ENCODE results near the gene GON4L. TPM values are rescaled to one million over a fixed set of nuclear protein-coding genes. Genes with fewer than 3 reads are reported as not detected.
"Not testable (repeated sequence)": the region's sequence is repeated elsewhere in the genome, so short reads cannot be mapped to it uniquely, and the experiment has no call there.

GON4L gene
- total RNA-seq, 1 donor from 2014 or later, result 19.9 TPM

DNA sequence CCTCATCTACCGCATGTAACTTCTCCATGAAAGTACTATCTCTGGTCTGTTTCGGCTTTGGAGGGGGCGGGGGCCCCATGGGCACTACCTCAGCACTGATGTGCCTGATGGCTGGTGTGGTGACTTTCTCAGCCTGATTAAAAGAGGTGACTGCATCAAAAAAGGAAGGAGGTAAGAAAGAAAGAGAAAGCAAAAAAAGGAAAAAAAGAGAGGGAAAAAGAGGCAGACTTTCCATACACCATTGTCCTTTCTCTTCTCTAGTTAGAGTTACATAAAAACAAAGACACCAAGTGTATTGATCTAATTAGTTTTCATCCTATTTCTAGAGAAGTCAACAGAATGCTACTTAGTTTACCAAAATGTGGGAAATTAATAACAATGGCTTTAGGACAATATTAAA lies 43.3 kb downstream of the GON4L start:
- intact Hi-C loops (cut with DNase I), result no loop called here
- Histone ChIP-seq H3K27ac (no peak overlapping the region), H3K4me3 (no peak overlapping the region), H3K27me3 (no peaks in the 10 kb centered on the region), H3K9me3 (no peaks in the 10 kb centered on the region), H3K36me3 (peaks cover 51 to 57% of the 10 kb centered on the region in 2 donors), H3K4me1 (no peaks in the 10 kb centered on the region)
- TF ChIP-seq CTCF (IDR thresholded peaks at IDR 0.05), result no peak
- DNase-seq (ENCODE audit: low spot score in 2 of 2), result no peak

DNA sequence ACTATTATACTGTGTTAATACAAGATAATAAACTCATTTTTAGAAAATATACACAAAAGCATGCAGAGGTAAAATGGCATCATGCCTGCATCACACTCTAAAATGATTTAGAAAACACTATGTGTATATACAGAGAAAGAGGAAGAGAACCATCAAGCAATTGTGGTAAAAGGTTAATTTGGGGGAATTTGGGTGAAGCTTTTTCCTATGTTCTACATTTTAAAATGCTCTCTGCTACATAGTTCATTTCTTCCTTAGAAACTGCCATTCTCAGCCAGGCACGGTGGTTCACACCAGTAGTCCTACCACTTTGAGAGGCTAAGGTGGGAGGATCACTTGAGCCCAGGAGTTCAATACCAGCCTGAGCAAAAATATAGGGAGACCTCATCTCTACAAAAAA lies 44.1 kb downstream of the GON4L start:
- no peaks in the 10 kb centered on the region for H3K9me3 ChIP-seq
- no peak overlapping the region for H3K4me3 ChIP-seq
- H3K4me1 ChIP-seq, result no peaks in the 10 kb centered on the region
- peaks cover 43 to 52% of the 10 kb centered on the region in 2 donors for H3K36me3 ChIP-seq
- TF ChIP-seq CTCF (IDR thresholded peaks at IDR 0.05), result no peak
- no peaks in the 10 kb centered on the region for H3K27me3 ChIP-seq
- DNase-seq (ENCODE audit: low spot score in 2 of 2), result no peak
- H3K27ac ChIP-seq, result no peak overlapping the region
- intact Hi-C loops (cut with DNase I), result no loop called here

- Histone ChIP-seq H3K27ac (no peak overlapping the region), H3K9me3 (no peaks in the 10 kb centered on the region), H3K27me3 (no peaks in the 10 kb centered on the region), H3K4me1 (no peaks in the 10 kb centered on the region), H3K4me3 (no peak overlapping the region), H3K36me3 (peaks cover 41 to 44% of the 10 kb centered on the region in 2 donors)
- DNase-seq (ENCODE audit: low spot score in 2 of 2), result no peak
- TF ChIP-seq CTCF (IDR thresholded peaks at IDR 0.05), result no peak
- intact Hi-C loops (cut with DNase I), result no loop called here
These were observed 47.9 kb downstream of the GON4L start for GRCh38 chr1:155809088-155809487.

GRCh38 chr1:155801149-155801548 lies 55.9 kb downstream of the GON4L start:
- Histone ChIP-seq H3K36me3 (peaks cover 41 to 44% of the 10 kb centered on the region in 2 donors), H3K4me3 (no peak overlapping the region)
- no peak for TF ChIP-seq CTCF (IDR thresholded peaks at IDR 0.05)

GRCh38 chr1:155795618-155796017 lies 61.4 kb downstream of the GON4L start:
- peaks cover 48 to 51% of the 10 kb centered on the region in 2 donors for H3K36me3 ChIP-seq
- H3K27ac ChIP-seq; H3K9me3 ChIP-seq; H3K4me1 ChIP-seq; H3K27me3 ChIP-seq; H3K4me3 ChIP-seq; intact Hi-C loops (cut with DNase I); DNase-seq (ENCODE audit: low spot score in 2 of 2): not testable (repeated sequence)

More at GRCh38 chr1:155801149-155801548, 55.9 kb downstream of the GON4L start:
- Histone ChIP-seq H3K9me3 (no peaks in the 10 kb centered on the region), H3K27me3 (no peaks in the 10 kb centered on the region), H3K27ac (no peak overlapping the region), H3K4me1 (no peaks in the 10 kb centered on the region)
- intact Hi-C loops (cut with DNase I), result no loop called here
- DNase-seq (ENCODE audit: low spot score in 2 of 2), result no peak

- no peak for DNase-seq (ENCODE audit: low spot score in 2 of 2)
- Histone ChIP-seq H3K27ac (no peak overlapping the region), H3K4me1 (no peaks in the 10 kb centered on the region), H3K27me3 (no peaks in the 10 kb centered on the region), H3K9me3 (no peaks in the 10 kb centered on the region), H3K4me3 (no peak overlapping the region), H3K36me3 (peaks cover 40 to 42% of the 10 kb centered on the region in 2 donors)
- no peak for TF ChIP-seq CTCF (IDR thresholded peaks at IDR 0.05)
- intact Hi-C loops (cut with DNase I), result no loop called here
These were observed 62.3 kb downstream of the GON4L start for GRCh38 chr1:155794605-155795245.
